ENCODE data around the gene TEKT5.
"Not testable (repeated sequence)": the region's sequence is repeated elsewhere in the genome, so short reads cannot be mapped to it uniquely, and the experiment has no call there.

The TEKT5 gene

DNA sequence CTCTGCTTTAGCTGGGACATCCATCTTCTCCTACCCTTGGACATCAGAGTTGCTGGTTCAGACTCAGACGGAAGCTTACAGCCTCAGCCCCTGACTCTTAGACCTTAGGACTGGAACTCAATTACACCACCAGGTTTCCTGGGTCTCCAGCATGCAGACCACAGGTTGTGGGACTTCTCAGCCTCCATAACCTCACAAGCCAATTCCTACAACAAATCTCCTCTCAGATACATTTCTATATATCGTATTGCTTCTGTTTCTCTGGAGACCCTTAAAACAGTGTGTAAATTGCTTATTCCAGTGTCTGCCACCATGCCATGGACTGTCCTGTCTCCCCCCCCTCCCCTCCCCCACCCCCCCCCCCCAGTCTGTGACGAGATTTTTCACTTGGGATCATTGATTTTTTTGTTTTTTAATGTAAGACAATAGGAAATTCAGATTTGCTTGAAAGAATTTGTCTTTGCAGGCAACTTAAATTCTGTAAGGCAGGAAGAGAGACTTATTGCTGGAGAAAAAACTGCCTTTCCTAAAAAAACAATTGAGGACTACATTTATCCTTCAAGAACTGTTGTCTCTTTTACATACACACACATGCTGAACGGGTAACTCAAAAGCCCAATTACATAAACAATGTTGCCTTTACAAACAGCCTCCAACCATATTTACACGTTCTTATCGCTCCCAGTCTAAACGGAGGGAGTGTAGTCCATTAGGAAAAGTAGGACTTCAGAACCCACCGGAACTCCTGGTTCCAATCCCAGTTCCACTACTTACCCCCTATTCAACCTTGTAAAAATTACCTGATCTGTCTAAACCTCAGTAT, 39.9 kb downstream of the TEKT5 start:
- TF ChIP-seq, protein P1, sequence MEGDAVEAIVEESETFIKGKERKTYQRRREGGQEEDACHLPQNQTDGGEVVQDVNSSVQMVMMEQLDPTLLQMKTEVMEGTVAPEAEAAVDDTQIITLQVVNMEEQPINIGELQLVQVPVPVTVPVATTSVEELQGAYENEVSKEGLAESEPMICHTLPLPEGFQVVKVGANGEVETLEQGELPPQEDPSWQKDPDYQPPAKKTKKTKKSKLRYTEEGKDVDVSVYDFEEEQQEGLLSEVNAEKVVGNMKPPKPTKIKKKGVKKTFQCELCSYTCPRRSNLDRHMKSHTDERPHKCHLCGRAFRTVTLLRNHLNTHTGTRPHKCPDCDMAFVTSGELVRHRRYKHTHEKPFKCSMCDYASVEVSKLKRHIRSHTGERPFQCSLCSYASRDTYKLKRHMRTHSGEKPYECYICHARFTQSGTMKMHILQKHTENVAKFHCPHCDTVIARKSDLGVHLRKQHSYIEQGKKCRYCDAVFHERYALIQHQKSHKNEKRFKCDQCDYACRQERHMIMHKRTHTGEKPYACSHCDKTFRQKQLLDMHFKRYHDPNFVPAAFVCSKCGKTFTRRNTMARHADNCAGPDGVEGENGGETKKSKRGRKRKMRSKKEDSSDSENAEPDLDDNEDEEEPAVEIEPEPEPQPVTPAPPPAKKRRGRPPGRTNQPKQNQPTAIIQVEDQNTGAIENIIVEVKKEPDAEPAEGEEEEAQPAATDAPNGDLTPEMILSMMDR (IDR thresholded peaks at IDR 0.05; ENCODE audit: control insufficient read depth, extremely low read depth, insufficient read depth) = no peak
- no peak for DNase-seq (ENCODE audit: low read depth)
- no peak overlapping the region for H3K4me3 ChIP-seq (ENCODE audit: low read depth, low read length)

DNA sequence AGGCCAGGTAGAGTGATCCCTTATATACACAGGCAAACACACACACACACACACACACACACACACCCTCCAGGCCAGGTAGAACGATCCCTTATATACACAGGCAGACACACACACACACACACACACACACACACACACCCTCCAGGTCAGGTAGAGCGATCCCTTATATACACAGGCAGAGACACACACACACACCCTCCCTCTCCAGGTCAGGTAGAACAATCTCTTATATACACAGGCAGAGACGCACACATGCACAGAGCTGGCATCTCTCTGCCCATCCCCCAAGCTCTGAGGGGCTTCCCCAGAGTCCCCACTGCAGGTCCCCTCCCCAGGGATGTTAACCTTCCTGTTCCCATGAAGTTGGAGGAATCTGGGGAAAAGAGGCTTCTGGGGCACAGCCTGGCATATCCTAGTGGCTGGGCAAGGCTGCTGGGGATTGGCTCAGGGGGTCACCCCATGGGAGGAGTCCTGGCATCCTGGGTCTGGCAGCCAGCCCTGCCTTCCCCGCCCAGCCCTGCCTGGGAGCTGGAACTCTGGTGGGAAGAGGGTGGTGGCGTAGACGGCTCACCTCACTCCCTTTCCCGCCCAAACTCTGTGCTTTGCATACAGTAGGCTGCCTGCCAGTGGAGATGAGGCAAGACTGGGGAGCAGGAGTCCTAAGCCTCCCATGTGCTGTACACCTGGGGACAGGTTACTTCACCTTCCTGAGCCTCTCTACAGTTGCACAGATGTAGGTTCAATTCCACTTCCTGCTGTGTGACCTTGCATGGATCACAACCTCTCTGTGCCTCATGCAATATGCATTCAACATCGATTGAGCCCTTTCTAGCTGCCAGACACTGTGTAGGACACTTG, 41.8 kb downstream of the TEKT5 start:
- no peak for DNase-seq (ENCODE audit: low read depth)
- TF ChIP-seq, protein P1 (IDR thresholded peaks at IDR 0.05; ENCODE audit: control insufficient read depth, extremely low read depth, insufficient read depth) = no peak
- H3K4me3 ChIP-seq (ENCODE audit: low read depth, low read length) = no peak overlapping the region

DNA sequence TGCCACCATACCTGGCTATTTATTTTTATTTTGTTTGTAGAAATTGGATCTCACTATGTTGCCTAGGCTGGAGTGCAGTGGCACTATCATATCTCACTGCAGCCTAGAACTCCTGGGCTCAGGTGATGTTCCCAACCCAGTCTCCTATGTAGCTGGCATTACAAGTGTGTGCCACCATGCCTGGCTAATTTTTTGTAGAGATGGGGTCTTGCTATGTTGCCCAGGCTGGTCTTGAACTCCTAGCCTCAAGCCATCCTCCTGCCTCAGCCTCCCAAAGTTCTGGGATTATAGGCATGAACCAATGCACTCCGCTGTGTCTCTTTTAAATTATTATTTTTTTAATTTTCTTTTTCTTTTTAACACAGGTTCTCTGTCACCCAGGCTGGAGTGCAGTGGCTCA, 45.6 kb downstream of the TEKT5 start:
- not testable (repeated sequence) for H3K4me3 ChIP-seq (ENCODE audit: low read depth, low read length); DNase-seq (ENCODE audit: low read depth)

DNA sequence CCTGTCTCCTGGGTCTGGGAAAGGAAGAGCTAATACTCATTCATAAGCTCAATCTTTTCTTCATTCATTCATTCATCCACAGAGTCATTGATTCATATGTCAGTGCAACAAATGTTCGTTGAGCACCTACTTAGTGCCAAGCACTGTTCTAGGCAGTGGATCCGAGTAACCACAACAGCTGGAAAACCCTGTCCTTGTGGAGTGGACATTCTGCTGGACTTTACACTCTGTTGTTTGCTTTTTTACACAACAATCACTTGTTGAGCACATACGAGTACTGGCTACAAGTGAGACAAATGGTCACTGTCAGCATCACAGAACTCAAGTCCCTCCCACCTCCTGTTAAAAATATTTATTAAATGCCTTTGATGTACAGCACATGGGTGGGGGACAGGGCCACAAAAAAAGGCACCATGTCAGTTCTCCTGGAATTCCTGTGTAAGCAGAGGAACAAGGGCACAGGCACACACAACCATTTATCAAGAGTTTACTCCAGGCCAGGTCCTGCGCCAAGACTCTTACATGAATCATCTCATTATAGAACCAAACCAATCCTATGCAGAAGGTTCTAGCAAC, 46.9 kb downstream of the TEKT5 start:
- no peak for DNase-seq (ENCODE audit: low read depth)
- TF ChIP-seq, protein P1 (IDR thresholded peaks at IDR 0.05; ENCODE audit: control insufficient read depth, extremely low read depth, insufficient read depth) = no peak

DNA sequence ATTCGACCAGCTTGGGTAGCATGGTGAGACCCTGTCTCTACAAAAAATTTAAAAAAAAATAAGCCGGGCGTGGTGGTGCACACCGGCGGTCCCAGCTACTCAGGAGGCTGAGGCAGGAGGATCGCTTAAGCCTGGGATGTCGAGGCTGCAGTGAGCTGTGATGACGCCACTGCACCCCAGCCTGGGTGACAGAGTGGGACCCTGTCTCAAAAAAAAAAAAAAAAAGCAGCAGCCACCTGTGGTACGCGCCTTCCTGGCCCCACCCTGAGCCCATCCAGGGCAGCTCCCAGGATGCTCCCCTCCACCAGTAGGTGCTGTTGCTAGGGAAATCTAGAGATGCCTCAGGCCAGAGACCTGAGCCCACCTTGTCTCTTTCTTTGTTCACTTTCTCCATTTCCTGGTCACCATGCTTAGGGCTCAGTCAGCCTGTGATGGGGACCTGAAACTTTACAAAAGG, 47.4 kb downstream of the TEKT5 start:
- TF ChIP-seq, protein P1 (IDR thresholded peaks at IDR 0.05; ENCODE audit: control insufficient read depth, extremely low read depth, insufficient read depth) = no peak
- no peak for DNase-seq (ENCODE audit: low read depth)
- H3K4me3 ChIP-seq (ENCODE audit: low read depth, low read length) = no peak overlapping the region

More for the DNA sequence above, 46.9 kb downstream of the TEKT5 start:
- H3K4me3 ChIP-seq (ENCODE audit: low read depth, low read length) = no peak overlapping the region

DNA sequence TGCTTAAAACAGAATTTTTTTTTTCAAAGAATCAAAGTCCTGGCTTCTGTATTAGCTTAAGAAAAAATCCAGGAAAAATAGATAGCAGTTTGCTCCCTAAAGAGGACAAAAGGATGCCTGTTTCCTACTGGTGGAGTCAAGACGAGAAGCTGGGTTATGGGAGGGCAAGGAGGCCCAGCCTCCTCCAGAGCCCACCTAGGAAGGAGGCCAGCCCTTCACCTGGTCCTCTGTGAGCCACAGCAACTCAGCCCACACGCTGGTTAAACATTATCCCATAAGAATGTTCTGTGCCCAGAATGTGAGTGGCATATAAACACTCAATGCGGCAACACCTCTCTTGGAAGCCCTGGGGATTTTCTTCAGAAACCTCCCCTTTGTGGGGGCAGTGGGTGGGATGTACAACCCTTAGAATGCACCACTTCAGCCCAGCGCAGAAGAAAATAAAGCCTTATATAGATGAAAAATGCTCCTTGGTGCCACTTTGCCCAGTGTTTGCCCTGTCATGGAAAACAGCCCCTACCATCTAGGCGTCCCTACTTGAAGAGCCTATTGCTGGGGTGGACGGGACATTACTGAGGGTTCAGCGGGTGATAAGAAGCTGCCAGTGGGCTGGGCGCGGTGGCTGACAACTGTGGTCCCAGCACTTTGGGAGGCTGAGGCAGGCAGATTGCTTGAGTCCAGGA, 48.0 kb downstream of the TEKT5 start:
- no peak overlapping the region for H3K4me3 ChIP-seq (ENCODE audit: low read depth, low read length)
- TF ChIP-seq, protein P1 (IDR thresholded peaks at IDR 0.05; ENCODE audit: control insufficient read depth, extremely low read depth, insufficient read depth) = no peak
- DNase-seq (ENCODE audit: low read depth) = no peak
